Suprapubic skin (tissue), 4 donors: ENCODE measurements around the gene XCL1.

ENCODE experiments used
- CTCF ChIP-seq, 2 donors: fragments of 200-600 bp in 1 of 2; fragments of 450-650 bp in 1 of 2; sonication (generic) in 1 of 2; IDR thresholded peaks; one replicate each; pipeline ENCODE4 v1.5.1; 2016 to 2019; ENCODE audit warnings: antibody characterized with exemption in 2 of 2, mild to moderate bottlenecking in 1 of 2, moderate library complexity in 1 of 2
- POLR2A ChIP-seq, 2 donors: fragments of 450-650 bp; IDR thresholded peaks; one replicate each; pipeline ENCODE4 v1.6.1; 2017; ENCODE audit warnings: antibody characterized with exemption in 2 of 2, mild to moderate bottlenecking in 2 of 2, moderate library complexity in 2 of 2
- POLR2AphosphoS5 ChIP-seq, 3 donors: sonication (generic); formaldehyde crosslinking; IDR thresholded peaks; one replicate each; pipeline ENCODE4 v1.6.1; 2017; ENCODE audit warnings: antibody characterized with exemption in 3 of 3

GRCh38 chr1:168567568-168567967 is 8.8 kb upstream of the XCL1 start:
- TF ChIP-seq CTCF (IDR thresholded peaks at IDR 0.05) = no peak
- no peak for TF ChIP-seq POLR2AphosphoS5 (IDR thresholded peaks at IDR 0.05)
- TF ChIP-seq POLR2A (IDR thresholded peaks at IDR 0.05) = no peak
